Stimulated activated CD8-positive, alpha-beta memory T cell treated with anti-CD3 and anti-CD28 coated beads, Interleukin-4, amount 100 ng/mL, for 1 hour (primary cell): ENCODE results near the gene FBXW11.
"Not testable (repeated sequence)": the region's sequence is repeated elsewhere in the genome, so short reads cannot be mapped to it uniquely, and the experiment has no call there.

ENCODE experiments used
- DNase-seq, 2 donors: peaks; one replicate each; pipeline ENCODE4 v3.0.0-alpha.2; 2020; ENCODE audit warnings: low read depth in 2 of 2, low spot score in 1 of 2

Gene FBXW11

GRCh38 chr5:172020110-172020786, 13.8 kb upstream of the FBXW11 start:
- DNase-seq, result not testable (repeated sequence)

- DNase-seq, result no peak
These were observed 8.9 kb upstream of the FBXW11 start for GRCh38 chr5:172015346-172015745.

GRCh38 chr5:172010278-172010677, 3.8 kb upstream of the FBXW11 start:
- no peak for DNase-seq

GRCh38 chr5:172009536-172010270, 3.3 kb upstream of the FBXW11 start:
- DNase-seq, result no peak

GRCh38 chr5:172008689-172009141, 2.3 kb upstream of the FBXW11 start:
- DNase-seq, result no peak

- no peak for DNase-seq
These were observed 1.6 kb upstream of the FBXW11 start for GRCh38 chr5:172008111-172008455.

GRCh38 chr5:172007175-172008110, 1.0 kb upstream of the FBXW11 start:
- no peak for DNase-seq

DNA sequence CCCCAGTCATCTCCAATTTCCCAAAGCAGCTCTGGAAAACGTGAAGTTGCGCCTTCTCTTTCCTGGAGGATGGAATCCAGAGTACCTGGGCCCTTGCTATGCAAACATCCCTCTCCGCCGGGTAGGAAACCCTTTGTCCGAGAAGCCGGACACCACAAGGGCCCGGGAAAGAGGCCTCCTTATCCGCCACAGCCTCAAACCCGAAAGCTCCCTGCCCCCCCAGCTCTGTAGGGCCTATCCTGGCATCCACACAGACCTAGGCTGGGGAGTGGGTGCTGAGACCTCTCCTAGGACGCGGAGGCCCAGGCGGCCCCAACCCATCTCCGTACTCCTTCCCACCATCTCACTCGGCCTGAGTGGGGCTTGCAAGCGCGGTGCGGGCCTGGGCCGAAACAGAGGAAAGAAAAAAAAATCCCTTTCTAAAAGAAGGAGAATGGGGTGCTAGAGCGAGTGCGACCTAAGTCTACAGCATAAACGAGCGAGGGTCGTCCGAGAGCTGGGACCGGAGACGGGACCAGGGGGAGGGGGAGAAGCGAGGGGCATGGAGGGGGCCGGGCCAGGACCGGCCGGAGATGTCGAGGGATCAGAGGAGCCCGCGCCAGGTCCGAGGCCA, 624 bp downstream of the FBXW11 start:
- no peak for DNase-seq

DNA sequence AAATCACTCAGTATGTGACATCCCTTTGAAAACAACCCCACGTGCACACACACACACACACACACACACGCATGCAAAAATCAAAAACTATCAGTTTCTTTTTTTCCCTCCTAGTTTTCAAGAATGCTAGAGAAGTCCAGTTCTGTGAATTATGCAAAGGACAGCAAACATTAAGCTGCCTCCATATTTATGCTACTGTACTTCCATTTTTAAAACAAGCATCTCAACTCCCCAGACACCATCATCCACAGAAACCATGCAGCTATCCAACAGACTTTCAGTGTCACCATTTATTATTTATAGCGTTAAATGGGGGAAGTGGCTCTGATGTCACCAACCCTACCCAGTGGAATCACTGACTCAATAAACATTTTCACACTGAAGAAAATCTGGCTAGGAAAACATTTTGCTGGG, 1.6 kb downstream of the FBXW11 start:
- DNase-seq, result no peak

GRCh38 chr5:172003746-172004145, 2.7 kb downstream of the FBXW11 start:
- DNase-seq, result no peak

DNA sequence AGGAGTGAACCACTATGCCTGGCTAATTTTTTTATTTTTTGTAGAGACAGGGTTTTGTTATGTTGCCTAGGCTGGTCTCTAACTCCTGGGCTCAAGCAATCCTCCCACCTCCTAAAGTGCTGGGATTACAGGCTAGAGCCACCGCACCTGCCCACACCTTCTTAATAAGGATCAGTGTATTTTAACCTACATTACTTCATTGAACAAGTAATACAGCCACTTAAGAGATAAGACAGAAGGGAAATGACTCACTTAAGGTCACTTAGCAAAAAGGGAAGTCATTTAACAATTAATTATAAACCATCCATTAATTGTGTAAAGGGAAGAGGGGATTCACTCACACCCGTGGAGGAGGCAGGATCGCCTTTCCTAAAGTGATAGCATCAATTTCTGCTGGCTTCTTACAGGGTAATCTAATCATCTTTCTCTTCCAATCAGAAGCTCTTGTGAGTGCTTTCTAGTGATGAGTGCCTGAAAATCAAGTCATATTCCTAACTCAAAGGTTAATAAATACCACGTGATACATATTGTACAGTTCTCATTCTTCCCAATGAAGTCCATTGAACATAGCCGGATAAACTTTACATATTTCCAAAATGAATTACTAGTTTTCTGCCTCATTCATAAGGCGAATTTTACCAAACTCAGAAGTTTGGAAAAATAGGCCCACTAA, 3.5 kb downstream of the FBXW11 start:
- no peak for DNase-seq

- DNase-seq, result no peak
These were observed 4.1 kb downstream of the FBXW11 start for GRCh38 chr5:172002310-172002709.

GRCh38 chr5:171999877-172000276, 6.6 kb downstream of the FBXW11 start:
- DNase-seq, result no peak

GRCh38 chr5:171999100-171999499, 7.3 kb downstream of the FBXW11 start:
- DNase-seq, result no peak

- no peak for DNase-seq
These were observed 9.4 kb downstream of the FBXW11 start for GRCh38 chr5:171997011-171997410.

DNA sequence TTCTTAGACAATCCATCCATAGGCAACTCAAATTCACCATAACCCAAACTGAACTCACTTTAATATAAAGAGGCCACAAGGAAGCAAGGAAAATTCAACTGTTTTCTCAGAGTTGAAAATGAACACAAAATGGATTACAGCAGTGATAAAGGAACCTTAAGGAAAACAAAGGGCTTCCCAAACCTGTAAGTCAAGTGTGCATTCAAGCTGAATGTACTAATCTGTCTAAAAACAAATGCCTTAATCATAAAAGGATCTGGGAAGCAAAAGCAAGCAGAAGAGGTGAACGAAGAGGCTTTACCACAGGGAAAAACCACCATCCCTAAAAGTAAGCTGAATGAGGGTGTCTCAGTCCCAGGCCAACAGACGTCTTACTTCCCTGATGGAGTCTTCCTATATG, 13.6 kb downstream of the FBXW11 start:
- no peak for DNase-seq

DNA sequence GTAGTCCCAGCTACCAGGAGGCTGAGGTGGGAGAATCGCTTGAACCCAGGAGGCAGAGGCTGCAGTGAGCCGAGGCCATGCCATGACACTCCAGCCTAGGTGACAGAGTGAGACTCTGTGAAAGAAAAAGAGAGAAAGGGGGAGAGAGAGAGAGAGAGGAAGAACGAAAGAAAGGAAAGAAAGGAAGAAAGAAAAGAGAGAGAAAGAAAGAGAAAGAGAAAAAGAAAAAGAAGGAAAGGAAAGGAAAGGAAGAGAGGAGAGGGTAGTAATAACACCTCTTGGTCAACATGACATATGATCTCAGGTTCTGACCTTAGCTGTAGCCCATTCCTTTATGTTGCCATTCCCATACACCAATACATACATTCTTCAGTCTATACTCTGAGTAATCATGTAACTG, 14.1 kb downstream of the FBXW11 start:
- DNase-seq, result no peak

- no peak for DNase-seq
These were observed 15.8 kb downstream of the FBXW11 start for GRCh38 chr5:171990713-171991015.

DNA sequence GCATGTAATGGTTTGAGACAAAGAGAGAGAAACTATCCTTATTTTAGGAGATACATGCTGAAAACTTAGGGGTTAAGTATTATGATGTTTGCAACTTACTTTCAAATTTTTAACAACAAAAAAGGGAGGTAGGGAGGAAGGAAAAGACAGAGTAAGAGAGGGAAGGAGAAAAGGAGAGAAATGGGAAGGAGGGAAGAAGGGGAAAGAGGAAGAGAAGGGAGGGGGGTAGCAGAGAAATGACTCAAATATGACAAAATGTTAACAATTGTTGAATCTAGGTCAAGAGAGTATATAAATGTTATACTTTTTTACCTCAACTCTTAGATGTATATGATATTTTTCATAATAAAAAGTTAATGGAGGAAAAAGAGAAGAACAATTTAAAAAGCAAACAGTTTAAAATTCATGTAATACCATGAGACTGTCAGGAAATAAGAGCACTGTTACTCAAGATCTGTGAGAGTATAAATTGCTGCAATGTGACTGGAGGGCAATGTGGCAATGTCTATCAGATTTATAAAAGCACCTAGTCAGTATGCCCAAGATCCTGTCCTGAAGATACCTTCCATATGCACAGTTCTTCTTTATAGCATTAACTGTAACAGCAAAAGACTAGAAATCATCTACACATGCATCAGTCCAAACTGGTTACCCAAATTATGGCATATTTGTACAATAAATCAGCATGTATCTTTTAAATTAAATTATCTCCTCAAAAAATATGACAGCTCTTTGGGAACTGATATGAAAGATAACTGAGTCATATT, 16.3 kb downstream of the FBXW11 start:
- no peak for DNase-seq

GRCh38 chr5:171989276-171989675, 17.2 kb downstream of the FBXW11 start:
- no peak for DNase-seq
